Stimulated activated naive CD8-positive, alpha-beta T cell treated with anti-CD3 and anti-CD28 coated beads, Interleukin-15, amount 100 ng/mL, for 72 hours (primary cell): Measurements from ENCODE around the gene SLC25A5.

ENCODE experiments used
- ATAC-seq: fragments of 150-1000 bp; cut with Tn5 transposase; 2 replicates; pipeline ENCODE4 v1.10.0; 2021; ENCODE audit warnings: mild to moderate bottlenecking, moderate library complexity
- DNase-seq, 2 donors: peaks; one replicate each; pipeline ENCODE4 v3.0.0; 2021 to 2022
- H3K27ac Mint-ChIP-seq, 2 donors: one replicate each; pipeline ENCODE4 v1.8.0; 2022; ENCODE audit warnings: mild to moderate bottlenecking in 2 of 2, mixed read lengths in 2 of 2, moderate library complexity in 2 of 2
- H3K27me3 Mint-ChIP-seq: one replicate; pipeline ENCODE4 v1.8.0; 2022; ENCODE audit warnings: mixed read lengths
- H3K4me1 Mint-ChIP-seq: one replicate; pipeline ENCODE4 v1.8.0; 2022; ENCODE audit warnings: mild to moderate bottlenecking, mixed read lengths
- H3K4me3 Mint-ChIP-seq, 2 donors: one replicate each; pipeline ENCODE4 v1.8.0; 2022; ENCODE audit warnings: mild to moderate bottlenecking in 2 of 2, mixed read lengths in 2 of 2, moderate library complexity in 1 of 2
- H3K9me3 Mint-ChIP-seq, 2 donors: one replicate each; pipeline ENCODE4 v1.8.0; 2022; ENCODE audit warnings: mixed read lengths in 2 of 2

Gene SLC25A5

GRCh38 chrX:119516157-119516702, 48.0 kb downstream of the SLC25A5 start:
- peak; percentile 87 for ATAC-seq
- peak overlapping the region in 1 of 2 donors; percentile 90 for H3K27ac Mint-ChIP-seq
- no peaks in the 10 kb centered on the region for H3K9me3 Mint-ChIP-seq
- H3K4me1 Mint-ChIP-seq: peaks cover 6% of the 10 kb centered on the region
- H3K4me3 Mint-ChIP-seq: no peak overlapping the region
- H3K27me3 Mint-ChIP-seq: no peaks in the 10 kb centered on the region
- peak; percentile 38 to 41 for DNase-seq

- no peak for ATAC-seq
Measured at GRCh38 chrX:119518371-119518770, 50.1 kb downstream of the SLC25A5 start.

More at GRCh38 chrX:119518371-119518770, 50.1 kb downstream of the SLC25A5 start:
- H3K9me3 Mint-ChIP-seq: no peaks in the 10 kb centered on the region
- H3K4me3 Mint-ChIP-seq: no peak overlapping the region
- no peak overlapping the region for H3K27ac Mint-ChIP-seq
- H3K4me1 Mint-ChIP-seq: peaks cover 6% of the 10 kb centered on the region
- no peaks in the 10 kb centered on the region for H3K27me3 Mint-ChIP-seq
- DNase-seq: no peak
